Activated CD8-positive, alpha-beta memory T cell treated with anti-CD3 and anti-CD28 coated beads, Interleukin-2, amount 50 U/mL, for 24 hours (primary cell): ENCODE data around the gene PSAP.

Experiments used
- DNase-seq: peaks from one replicate; pipeline ENCODE4 v3.0.0-alpha.2; 2020; ENCODE audit errors: extremely low read depth

Gene PSAP

DNA sequence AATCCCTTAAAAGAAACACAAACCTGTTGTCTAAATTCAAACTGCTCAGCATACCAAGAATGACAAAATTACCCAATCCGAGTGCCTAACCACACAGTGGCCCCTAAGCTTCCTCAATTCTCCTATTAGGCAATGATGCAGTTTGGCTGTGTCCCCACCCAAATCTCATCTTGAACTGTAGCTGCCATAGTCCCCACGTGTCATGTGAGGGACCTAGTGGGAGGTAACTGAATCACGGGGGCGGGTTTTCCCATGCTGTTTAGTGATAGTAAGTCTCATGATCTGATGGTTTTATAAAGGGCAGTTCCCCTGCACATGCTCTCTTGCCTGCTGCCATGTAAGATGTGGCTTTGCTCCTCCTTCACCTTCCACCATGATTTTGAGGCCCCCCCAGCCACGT is 21.9 kb downstream of the PSAP start:
- DNase-seq = no peak

DNA sequence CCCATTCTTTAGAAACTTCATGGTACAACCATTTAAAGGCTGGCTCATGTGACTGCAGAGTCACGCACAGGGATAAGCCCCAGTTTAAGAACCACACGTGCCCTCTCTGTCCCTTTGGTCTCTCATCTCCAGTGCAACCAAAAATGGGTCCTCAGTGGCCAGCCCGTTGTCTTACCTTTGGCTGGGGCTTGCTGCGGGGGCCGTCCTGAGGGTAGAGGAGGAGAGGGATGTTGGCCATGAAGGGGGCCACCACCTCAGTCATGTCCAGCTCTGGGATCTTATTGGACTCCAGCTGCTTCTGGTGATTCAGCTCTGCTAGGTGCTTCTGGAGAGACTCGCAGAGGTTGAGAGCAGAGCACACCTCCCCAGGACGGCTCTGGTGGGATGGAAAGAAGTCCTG is 22.3 kb downstream of the PSAP start:
- DNase-seq = no peak

DNA sequence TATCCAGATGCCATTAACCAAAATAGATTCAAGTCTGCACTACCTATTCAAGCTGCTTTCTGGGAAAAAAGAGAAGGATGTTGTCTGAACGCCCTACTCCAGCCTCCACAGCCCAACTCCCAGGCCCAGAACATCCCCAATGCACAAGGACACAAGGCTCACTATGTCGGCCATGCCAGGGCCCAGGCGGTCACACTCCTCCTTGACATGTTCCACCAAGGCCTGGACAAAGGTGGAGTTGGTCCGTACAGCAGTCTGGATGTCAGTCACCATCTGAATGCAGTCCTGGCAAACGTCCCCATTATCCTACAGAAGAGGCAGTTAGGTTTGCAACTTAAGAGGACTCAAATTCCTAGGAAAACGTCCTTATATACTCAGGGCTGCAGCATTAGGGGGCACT is 23.2 kb downstream of the PSAP start:
- DNase-seq = no peak

DNA sequence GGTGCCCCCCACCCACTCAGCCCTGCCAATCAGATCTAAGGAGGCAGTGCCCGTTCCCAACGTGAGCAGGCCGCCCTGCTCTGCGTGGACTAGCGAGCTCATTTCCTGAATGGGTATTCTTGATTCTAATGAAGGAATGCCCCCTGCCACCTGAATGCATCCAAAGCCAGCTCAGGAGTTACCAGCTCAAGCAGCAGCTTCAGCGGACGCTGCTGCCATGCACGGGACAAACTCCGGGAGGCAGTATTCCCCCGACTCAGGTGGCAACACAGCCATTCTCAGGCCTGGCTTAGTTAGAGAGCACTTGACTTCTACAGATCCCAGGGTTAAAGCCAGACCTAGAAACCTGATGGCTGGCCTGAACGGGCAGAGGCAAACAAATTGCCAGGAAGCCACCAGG is 25.8 kb downstream of the PSAP start:
- no peak for DNase-seq

DNA sequence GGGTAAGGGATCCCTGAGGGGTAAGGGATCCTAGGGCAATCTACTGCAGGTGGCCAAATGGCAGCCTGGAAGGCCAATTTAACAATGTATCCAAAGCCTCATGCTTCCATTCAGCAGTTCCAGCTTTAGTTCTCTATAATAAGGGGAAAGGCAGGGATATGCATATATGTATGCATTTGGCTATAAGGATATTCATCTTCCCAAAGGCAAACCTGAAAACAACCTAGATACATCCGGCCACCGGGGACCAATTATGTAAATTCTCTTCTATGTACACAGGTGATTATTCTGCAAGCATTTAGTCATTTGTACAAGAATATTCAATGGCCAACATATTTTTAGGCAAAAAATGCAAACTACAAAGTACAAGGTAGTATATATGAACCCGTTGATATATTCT is 26.7 kb downstream of the PSAP start:
- DNase-seq = no peak

DNA sequence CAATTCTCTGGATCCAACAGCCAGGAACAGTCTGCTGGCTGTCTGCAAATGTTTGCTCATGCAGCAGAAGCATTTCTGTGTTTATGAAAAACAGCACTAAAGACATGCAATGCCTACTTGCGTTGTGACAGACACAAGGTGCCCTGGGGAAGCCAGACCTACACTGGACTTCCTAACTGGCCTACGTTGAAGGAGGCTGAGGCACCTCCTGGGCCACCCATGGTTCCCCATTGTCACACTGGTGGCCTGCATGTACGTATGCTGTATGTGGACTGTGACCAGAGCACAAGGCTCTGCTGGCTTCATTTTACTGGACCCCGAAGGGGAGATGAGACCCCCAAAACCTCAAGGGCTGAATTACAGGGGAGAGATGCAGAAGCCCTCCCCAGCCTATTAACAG is 27.7 kb downstream of the PSAP start:
- DNase-seq = no peak

DNA sequence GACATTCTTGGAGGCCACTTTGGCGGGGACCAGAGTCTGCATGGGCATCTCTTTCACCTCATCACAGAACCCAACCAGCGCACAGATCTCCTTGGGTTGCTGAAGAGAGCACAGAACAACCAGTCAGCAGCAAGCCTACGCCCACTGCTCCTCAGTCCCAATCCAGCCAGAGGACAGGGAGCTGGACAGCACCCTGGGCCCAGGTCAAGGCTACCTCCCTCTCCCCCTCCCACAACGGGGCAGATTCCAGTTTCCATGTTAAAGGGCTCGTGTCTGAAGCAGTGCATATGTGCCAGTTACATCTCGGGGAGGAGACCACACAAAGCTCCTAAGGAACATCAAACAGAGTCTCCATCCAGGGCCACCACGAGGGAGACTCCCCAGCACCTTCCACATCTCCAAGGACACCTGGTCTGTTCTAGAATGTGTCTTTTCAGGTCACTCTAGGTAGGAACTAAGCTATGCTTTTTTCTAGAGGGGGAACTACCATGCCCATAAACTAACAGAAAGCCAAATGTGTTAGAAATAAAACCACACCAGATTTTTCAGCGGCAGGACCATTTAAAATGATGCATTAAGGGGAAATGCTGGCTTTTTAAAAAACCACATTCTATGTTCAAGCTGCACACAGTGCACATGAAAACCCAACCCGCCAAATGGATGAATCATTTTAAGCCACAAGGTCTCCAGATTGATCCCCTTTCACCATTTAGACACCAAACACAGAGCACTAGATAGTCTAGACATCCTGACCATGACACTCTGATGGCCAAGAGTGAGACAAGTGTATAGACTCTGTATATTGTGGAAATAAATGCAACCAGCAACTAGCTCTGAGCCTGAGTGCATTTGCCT is 28.9 kb downstream of the PSAP start:
- no peak for DNase-seq

DNA sequence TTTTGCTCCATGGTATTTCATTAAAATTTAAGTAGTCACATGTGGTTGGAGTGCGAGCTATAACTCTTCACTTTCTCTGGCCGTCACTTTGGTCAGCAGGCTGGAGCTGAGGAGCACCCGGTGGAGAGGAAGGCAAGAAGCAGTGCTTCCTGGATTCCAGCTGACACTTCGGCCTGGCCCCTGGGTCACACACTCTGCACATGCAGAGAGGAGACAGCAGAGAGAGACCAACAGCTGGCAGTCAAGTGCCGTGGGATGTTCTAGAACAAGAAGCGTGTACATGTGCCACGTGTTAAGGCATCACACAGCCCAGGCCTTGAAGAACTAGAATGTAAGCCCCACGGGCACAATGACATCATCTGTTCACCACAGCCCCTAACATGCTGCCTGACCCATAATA is 30.1 kb downstream of the PSAP start:
- DNase-seq = no peak

DNA sequence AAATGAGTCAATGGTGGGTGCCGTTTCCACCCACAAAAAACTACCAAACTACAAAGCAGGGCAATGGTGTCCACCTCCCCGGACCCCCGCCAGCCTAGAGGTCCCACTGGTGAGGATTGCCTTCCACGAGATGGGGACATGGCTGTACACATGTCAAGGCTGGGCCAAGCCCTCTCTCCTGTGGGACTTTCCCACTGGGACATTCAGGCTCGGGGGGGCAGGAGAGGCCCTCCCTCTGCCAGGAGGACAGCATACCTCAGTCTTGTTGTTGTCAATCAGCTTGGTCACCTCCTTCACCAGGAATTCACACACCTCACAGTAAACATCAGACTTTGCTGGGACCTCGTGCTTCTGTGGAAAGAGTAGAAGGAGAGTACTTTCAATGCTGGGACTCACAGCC is 31.1 kb downstream of the PSAP start:
- no peak for DNase-seq

DNA sequence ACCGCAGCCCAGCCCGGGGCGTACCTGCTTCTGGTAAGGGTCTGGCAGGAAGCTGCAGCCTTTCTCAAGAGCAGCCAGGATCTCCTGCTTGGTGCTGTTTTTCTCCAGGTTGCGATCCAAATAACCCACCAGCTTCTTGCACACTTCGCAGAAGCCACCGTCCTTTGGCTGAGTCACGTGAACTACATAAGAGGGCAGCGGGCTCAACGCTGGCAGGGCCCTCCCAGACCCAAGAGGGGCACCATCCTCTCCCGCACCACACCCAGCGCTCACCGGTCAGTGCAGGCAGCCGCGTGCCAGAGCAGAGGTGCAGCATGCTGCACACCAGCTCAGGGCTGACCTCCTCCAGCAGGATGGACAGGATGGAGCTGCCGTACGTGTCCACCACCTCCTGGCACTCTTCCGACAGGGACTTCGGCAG is 31.6 kb downstream of the PSAP start:
- no peak for DNase-seq

DNA sequence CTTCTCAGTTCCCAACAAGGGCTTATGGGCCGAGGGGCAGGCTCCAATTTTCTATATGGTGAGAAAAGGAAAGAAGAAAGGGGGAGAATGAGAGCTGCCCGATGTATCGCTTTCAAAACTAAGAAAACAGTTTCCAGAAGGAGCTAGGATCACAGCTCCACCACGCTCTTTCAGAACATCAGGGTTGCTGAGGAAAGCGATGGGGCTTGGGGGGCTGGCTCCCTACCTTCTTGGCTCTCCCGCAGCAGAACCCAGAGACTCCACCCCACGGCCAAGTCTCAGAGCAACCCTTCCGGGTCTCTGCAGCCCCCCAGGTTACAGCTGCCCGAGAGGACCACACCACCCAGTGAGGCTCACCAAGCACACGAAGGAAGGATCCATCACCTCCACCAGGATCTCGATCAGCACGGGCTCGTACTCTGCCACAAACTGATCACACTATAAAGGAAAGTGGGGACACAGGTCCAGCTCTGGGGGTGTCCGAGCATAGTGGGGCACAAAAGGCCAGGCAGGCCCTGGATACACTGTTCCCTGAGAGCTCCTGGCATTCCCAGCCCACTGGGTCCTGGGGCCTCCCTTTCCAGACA is 32.3 kb downstream of the PSAP start:
- no peak for DNase-seq

DNA sequence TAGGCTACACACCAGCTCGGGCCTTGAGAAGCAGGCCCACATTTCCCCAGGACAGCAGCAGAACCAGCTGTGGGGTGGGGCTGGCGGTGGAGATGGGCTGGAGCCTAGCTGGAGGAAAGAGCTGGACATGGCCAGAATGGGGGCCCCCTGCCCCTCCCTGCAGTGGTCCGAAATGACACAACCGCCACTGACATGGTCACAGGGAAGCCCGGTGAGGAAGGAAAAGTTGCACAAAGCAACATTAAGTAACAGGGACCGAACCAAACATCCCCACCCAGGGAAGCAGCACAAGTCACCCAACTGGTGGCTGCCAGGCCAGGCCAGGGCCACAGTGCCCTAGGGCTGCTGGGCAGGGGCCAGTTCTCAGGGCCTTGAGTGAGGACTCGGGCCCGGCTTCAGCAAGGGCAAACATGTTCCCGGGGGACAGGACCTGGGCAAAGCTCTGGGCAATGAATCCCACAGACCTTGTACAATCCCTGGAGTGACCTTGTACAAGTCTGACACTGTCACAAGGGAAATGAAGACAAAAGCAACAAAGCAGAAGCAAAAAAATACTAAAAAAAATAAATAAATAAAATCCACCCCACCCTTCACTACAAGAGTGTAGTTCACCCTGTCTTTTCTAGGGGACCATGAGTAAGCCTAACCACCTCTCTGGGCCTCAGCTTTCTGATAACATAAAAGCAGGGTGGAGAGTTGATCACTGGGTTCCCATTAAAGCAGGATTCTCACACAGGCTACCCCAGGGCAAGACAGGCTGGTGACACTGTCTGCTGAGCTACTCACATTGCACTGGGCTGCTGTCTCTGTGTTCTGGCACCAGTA is 33.0 kb downstream of the PSAP start:
- DNase-seq = no peak

DNA sequence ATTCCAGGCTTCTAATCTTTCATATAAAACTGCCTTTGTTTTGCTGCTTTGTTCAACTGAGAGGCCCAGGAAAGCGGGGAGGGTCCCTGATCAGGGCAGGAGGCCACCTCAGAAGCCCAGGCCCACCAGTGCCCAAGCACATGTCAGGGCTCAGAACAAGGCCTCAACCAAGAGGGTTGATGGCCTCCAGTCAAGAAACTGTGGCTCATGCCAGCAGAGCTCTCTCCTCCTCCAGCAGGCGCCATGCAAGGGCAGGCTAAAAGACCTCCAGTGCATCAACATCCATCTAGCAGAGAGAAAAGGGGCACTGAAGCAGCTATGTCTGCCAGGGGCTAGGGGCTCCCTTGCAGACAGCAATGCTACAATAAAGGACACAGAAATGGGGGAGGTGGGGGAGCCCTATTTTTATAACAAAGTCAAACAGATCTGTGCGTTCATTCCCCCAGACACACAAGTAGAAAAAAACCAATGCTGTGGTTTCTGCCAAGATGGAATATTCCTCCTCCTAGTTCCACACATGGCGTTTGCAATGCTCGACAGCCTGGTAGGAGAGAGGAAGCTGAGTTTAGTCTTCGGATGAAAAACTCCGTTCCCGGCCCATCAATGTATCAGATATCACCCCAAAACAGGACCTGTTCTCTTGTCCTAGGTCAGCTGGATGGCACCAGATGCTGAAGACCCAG is 34.0 kb downstream of the PSAP start:
- no peak for DNase-seq

DNA sequence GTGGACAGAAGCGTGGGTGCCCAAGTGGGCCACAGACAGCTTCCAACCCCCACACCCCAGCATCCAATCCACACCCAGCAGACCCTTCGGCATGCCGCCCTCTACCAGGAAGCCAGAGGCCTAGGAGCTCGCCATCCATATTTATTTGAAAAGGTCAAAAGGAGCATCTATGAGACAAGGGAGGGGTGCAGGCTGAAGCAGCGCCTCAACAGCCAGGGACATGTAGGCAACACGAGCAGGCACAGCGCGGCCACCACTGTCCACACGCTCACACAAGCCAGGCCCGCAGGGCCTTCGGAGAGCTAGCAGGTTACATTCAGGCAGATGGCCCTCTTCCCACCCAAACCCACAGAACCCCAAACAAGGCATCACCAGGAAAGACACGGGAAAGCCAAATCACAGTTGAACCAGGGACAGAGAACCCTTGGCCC is 34.6 kb downstream of the PSAP start:
- DNase-seq = no peak

DNA sequence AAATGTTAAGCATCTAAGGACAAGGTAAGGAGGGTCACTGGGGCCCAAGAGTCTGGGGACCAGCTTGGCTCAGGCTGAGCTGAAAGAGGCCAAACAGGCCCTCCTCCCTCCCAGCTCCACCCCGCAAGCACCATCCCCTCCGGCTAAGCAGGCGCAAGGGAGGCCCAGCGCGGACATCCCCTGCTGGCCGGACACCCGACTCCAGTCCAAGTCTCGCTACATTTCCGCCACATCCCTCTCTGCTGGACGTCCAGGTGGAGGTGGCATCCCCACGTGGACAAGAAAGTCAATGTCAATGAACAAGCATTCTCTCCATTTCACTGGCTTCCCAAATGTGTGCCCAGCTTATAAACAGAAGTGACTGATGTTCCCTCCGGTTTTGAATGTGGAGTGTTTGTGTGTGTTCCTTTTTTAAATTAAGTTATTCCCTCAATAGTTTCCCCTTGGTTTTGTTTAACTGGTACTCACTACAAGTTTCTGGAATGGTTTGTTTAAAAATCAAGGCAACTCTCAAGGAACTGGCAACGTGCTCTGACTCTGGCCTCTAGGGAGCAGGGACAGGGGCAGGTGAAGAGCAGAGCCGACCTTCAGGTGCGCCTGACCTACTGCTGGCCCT is 35.4 kb downstream of the PSAP start:
- no peak for DNase-seq

DNA sequence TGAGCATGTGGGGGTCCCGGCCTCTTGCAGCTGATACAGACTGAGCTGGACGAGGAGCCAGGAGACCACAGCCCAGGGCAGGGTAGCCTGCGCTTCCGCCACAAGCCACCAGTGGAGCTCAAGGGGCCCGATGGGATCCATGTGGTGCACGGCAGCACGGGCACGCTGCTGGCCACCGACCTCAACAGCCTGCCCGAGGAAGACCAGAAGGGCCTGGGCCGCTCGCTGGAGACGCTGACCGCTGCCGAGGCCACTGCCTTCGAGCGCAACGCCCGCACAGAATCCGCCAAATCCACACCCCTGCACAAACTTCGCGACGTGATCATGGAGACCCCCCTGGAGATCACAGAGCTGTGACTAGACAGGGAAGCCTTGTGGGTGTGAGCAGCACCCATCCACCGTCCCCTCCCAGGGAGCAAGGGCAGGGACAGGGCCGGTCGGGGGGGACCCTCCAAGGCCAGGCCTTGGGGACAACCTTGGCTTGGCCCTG is 36.1 kb downstream of the PSAP start:
- no peak for DNase-seq

DNA sequence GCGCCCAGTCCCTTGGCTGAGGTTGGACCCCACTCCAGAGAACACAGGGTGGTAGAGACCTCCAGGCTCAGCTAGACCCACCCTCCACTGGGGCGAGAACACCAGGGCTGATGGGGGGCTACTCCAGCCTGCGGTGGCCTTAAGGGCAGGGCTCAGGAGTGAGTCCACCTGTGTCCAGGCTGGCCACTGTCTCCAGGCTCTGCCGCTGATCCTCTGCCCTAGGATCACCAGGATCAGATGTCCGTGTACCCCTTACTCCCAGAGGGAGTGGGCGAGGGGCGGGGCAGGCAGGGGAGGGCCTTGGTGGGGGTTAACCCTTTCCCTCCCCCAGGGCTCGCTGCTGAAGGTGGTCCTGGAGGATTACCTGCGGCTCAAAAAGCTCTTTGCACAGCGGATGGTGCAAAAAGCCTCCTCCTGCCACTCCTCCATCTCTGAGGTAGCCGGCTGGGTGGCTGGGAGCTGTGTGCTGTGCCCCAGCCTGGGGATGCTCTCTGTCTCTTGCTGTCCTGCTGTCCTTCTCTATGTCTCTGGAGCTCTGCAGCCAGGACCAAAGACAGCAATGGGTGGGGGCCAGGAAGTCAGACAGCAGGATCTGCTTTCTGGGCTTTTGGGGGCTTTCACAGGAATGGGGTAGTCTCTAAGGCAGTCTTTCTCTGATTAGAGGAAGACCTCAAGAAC is 38.0 kb downstream of the PSAP start:
- DNase-seq = no peak

DNA sequence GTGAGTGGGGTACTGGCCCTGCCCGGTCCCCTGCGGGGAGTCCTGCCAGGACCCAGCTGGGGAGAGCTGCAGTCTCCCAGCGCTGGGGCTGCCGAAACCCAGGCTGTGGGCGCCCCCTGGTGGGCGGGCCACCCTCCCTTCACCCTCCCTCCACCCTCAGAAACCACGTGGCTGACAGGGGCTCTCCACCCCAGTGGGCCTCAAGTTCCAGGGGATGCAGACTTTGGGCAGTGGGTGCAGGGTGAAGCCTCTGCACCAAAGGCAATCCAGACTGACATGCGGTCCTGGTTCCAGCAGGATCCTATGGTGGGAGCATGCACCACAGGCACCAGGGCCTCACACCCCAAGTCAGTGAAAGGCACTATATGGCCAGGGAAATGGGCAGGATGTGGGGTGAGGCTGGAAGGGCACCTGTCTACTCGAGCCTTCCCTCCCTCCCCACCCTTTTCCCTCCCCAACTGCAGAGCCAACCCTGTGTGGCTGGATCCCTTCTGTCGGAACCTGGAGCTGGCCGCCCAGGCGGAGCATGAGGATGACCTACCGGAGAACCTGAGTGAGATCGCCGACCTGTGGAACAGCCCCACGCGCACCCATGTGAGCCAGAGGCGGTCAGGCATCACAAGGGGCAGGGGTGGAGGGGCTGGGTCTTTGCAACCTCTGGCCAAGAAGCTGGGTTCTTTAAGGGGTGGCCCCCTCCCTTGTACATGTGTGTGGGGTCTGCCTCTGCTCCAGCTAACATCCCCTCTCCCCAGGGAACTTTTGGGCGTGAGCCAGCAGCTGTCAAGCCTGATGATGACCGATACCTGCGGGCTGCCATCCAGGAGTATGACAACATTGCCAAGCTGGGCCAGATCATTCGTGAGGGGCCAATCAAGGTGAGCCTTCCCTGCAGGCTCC is 38.8 kb downstream of the PSAP start:
- peak; percentile 51 for DNase-seq

DNA sequence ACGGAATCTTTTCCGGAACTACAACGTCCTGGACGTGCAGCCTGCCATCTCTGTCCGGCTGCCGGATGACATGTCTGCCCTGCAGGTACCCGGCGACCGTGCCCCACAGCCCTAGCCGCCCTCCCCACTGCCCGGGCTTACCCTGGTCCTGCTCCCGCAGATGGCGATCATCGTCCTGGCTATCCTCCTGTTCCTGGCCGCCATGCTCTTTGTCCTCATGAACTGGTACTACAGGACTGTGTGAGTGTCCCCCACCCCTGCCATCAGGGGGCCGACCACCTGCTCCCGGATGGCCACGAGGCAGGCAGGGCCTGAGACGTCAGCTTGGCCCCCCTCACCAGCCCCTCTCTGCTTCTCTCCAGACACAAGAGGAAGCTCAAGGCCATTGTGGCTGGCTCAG is 39.7 kb downstream of the PSAP start:
- DNase-seq = no peak
